A673 (cell line): ENCODE data around the gene FAM124A. TPM values are rescaled to one million over a fixed set of nuclear protein-coding genes. Genes with fewer than 3 reads are reported as not detected.

Experiments
- BruUV-seq: library from RNA; stranded (reverse); fragments of 400-500 nt; replicated peaks from 2 replicates; lab custom pipeline; 2021; lab: Mats Ljungman, UMichigan
- CTCF ChIA-PET: fragments of 300-600 bp; sonication (Branson Sonifier 250); formaldehyde crosslinking; loops from one replicate; lab custom pipeline; 2022; ENCODE audit warnings: antibody characterized with exemption; lab: Charles Lee
- POLR2A ChIA-PET: fragments of 300-600 bp; sonication (Branson Sonifier 250); formaldehyde crosslinking; loops from one replicate; lab custom pipeline; 2022; ENCODE audit warnings: antibody characterized with exemption; ENCODE audit not compliant: low non-redundant PET; lab: Charles Lee
- DNase-seq: peaks from one replicate; pipeline ENCODE4 v3.0.0-alpha.2; 2015; ENCODE audit warnings: low spot score
- H3K27ac ChIP-seq: fragments of 200-600 bp; sonication (generic); 2 replicates; pipeline ENCODE4 v1.5.1; 2016; ENCODE audit warnings: mixed run types, low read depth, mild to moderate bottlenecking, mixed read lengths, antibody characterized with exemption, low read length; ENCODE audit not compliant: poor library complexity, severe bottlenecking
- H3K27me3 ChIP-seq: fragments of 200-600 bp; sonication (generic); replicated peaks from 2 replicates; pipeline ENCODE4 v1.6.1; 2017; ENCODE audit warnings: mixed run types, low read depth, mild to moderate bottlenecking, mixed read lengths, antibody characterized with exemption, low read length; ENCODE audit not compliant: insufficient read depth, poor library complexity
- H3K36me3 ChIP-seq: fragments of 200-600 bp; sonication (generic); 2 replicates; pipeline ENCODE4 v1.6.1; 2016; ENCODE audit warnings: mixed run types, mild to moderate bottlenecking, mixed read lengths, antibody characterized with exemption, low read length; ENCODE audit not compliant: insufficient read depth, poor library complexity, severe bottlenecking
- H3K4me1 ChIP-seq: fragments of 200-600 bp; sonication (generic); 2 replicates; pipeline ENCODE4 v1.6.1; 2017; ENCODE audit warnings: mixed run types, mild to moderate bottlenecking, mixed read lengths, antibody characterized with exemption, low read length; ENCODE audit not compliant: insufficient read depth, poor library complexity, severe bottlenecking
- H3K4me3 ChIP-seq: fragments of 200-600 bp; sonication (generic); 2 replicates; pipeline ENCODE4 v1.5.1; 2016; ENCODE audit warnings: low read depth, mixed run types, mild to moderate bottlenecking, mixed read lengths, low read length; ENCODE audit not compliant: poor library complexity, severe bottlenecking
- H3K9me3 ChIP-seq: fragments of 200-600 bp; sonication (generic); 2 replicates; pipeline ENCODE4 v1.6.1; 2016; ENCODE audit warnings: mixed run types, low read depth, mild to moderate bottlenecking, mixed read lengths, antibody characterized with exemption, low read length; ENCODE audit not compliant: poor library complexity, severe bottlenecking
- CTCF ChIP-seq: fragments of 300-800, 200-600 bp; sonication (generic); conservative IDR thresholded peaks from 2 replicates; pipeline ENCODE4 v1.5.1; 2017; ENCODE audit warnings: low read depth, mild to moderate bottlenecking, antibody characterized with exemption, low read length, moderate library complexity, mixed read lengths
- EZH2 ChIP-seq: fragments of 200-600 bp; sonication (generic); IDR thresholded peaks from 2 replicates; pipeline ENCODE4 v1.6.1; 2017; ENCODE audit warnings: borderline replicate concordance, low read depth, mild to moderate bottlenecking, mixed read lengths, antibody characterized with exemption, low read length; ENCODE audit not compliant: poor library complexity, severe bottlenecking
- intact Hi-C: fragments of 100-400 bp; cut with micrococcal nuclease; formaldehyde crosslinking; loops from one replicate; pipeline ENCODE4 v1.10.0; 2022; ENCODE audit not compliant: unreplicated experiment
- total RNA-seq: library from RNA; stranded (reverse); gene quantifications from 2 replicates; pipeline ENCODE4 v1.2.3, GENCODE V29; 2021

Gene FAM124A
- total RNA-seq, 1 experiment from 2014 or later = 2.1 TPM

GRCh38 chr13:51233117-51233826, 11.1 kb downstream of the FAM124A start:
- TF ChIP-seq EZH2 (no peak), CTCF (no peak)
- POLR2A ChIA-PET = no interaction called here
- Histone ChIP-seq H3K27me3 (no peaks in the 10 kb centered on the region), H3K4me3 (no peak overlapping the region), H3K36me3 (no peaks in the 10 kb centered on the region), H3K4me1 (peaks cover 14% of the 10 kb centered on the region), H3K27ac (no peak overlapping the region), H3K9me3 (no peaks in the 10 kb centered on the region)
- intact Hi-C loops = loop anchor here (5.0 kb wide), 1 partner anchor 49 kb away; no protein-coding TSS in a partner anchor
- CTCF ChIA-PET = no interaction called here
- no peak for DNase-seq
- no TSS peak for BruUV-seq

- Histone ChIP-seq H3K4me1 (peaks cover 14% of the 10 kb centered on the region), H3K36me3 (no peaks in the 10 kb centered on the region), H3K27me3 (no peaks in the 10 kb centered on the region), H3K4me3 (no peak overlapping the region), H3K9me3 (no peaks in the 10 kb centered on the region), H3K27ac (no peak overlapping the region)
- TF ChIP-seq CTCF (no peak), EZH2 (no peak)
- ChIA-PET CTCF (no interaction called here), POLR2A (no interaction called here)
- DNase-seq = no peak
- no TSS peak for BruUV-seq
- intact Hi-C loops = loop anchor here (5.0 kb wide), 1 partner anchor 48 kb away; no protein-coding TSS in a partner anchor
Measured at GRCh38 chr13:51234676-51235075, 12.5 kb downstream of the FAM124A start.

GRCh38 chr13:51235186-51235585, 13.0 kb downstream of the FAM124A start:
- DNase-seq = no peak
- Histone ChIP-seq H3K27me3 (no peaks in the 10 kb centered on the region), H3K9me3 (no peaks in the 10 kb centered on the region), H3K4me3 (no peak overlapping the region), H3K4me1 (peaks cover 11% of the 10 kb centered on the region), H3K36me3 (no peaks in the 10 kb centered on the region), H3K27ac (no peak overlapping the region)
- POLR2A ChIA-PET = no interaction called here
- no TSS peak for BruUV-seq
- intact Hi-C loops = no loop called here
- CTCF ChIA-PET = no interaction called here
- no peak for TF ChIP-seq EZH2
- TF ChIP-seq CTCF = no peak
